Measurements from ENCODE around the gene STOX2.
"Not testable (repeated sequence)": the region's sequence is repeated elsewhere in the genome, so short reads cannot be mapped to it uniquely, and the experiment has no call there.

The STOX2 gene

DNA sequence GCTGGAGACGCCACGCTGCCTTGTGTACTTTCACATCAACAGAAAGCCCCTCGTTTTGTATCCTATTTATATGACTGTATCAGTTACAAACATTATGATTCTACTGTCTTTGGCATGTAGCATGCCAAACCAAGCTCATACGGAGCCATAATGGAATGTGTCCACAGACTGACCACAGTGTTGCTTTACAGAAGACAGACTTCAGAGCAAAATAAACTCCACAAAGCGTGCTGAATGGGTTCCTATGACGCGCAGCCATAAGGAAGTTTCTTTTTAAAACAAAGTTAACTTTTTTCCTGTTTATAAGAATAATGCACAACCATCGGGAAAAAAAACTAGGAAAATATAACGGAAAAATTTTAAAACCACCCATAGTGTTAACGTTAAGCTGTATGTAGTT, 136.0 kb downstream of the STOX2 start:
- TF ChIP-seq CTCF (IDR thresholded peaks at IDR 0.05; ENCODE audit: insufficient read depth, missing control alignments), result no peak
- FAIRE-seq (no peak), DNase-seq (ENCODE audit: insufficient read length, low spot score) (no peak)

DNA sequence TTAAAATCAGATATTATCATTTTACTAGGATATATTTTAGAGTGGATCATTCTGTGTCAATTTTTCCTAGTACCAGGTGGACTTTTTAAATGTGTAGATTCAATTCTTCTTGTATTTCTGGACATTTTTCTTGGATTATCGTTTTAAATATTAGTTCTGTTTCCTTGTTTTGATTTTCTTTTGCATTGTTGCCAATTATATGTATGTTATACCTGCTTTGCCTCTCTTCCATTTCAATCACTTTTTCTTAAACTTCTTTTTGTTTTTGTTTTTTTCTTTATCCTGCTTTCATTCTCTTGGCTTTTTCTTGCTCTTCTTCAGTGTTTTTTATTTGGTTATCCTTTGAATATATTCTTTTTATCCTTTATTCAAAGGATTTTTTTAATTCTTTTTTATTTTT, 141.0 kb downstream of the STOX2 start:
- DNase-seq (ENCODE audit: insufficient read length, low spot score) (no peak), FAIRE-seq (no peak)
- no peak for TF ChIP-seq CTCF (IDR thresholded peaks at IDR 0.05; ENCODE audit: insufficient read depth, missing control alignments)

GRCh38 chr4:184051262-184051661, 146.2 kb downstream of the STOX2 start:
- not testable (repeated sequence) for FAIRE-seq; DNase-seq (ENCODE audit: insufficient read length, low spot score)

DNA sequence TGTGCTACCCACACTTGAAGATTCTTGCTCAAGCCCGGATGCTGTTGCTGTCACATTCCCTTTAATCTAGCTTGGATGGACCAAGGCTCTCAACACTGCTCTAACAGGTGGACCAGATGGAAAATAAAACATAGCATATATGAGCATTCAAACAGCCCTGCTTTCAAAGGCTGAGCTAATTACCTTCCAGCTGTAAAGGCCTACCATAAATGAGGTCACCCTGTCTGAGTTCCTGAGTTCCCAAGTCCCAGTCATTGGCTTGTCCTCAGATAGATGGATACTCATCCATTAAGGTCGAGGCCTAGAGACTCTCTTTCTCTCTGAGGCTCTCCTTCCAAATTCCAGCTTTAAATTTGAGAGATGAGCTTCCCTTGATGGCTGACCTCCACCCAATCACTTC, 147.5 kb downstream of the STOX2 start:
- no peak for TF ChIP-seq CTCF (IDR thresholded peaks at IDR 0.05; ENCODE audit: insufficient read depth, missing control alignments)
- FAIRE-seq (no peak), DNase-seq (ENCODE audit: insufficient read length, low spot score) (no peak)

GRCh38 chr4:184053434-184053833, 148.3 kb downstream of the STOX2 start:
- no peak for TF ChIP-seq CTCF (IDR thresholded peaks at IDR 0.05; ENCODE audit: insufficient read depth, missing control alignments)
- DNase-seq (ENCODE audit: insufficient read length, low spot score) (no peak), FAIRE-seq (no peak)

DNA sequence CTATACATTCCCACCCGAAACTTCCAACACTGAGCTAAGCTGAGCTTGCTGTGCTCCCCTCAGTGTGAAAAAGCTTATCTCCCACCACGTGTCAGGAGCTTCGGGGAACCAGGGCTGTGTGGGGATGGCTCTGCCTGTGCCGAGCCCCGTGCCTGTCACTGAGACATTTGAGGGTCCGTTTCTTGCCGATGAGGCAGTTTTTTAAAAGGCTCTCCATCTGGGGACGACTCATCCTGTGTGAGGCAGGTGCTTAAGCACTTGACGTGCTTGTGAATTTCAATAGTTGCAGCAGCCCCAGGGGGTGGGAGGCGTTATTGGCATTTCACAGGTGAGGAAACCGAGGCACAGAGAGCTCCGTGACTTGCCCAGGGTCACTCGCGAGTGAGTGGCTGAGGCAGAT, 151.8 kb downstream of the STOX2 start:
- DNase-seq (ENCODE audit: insufficient read length, low spot score) (no peak), FAIRE-seq (no peak)
- TF ChIP-seq CTCF (IDR thresholded peaks at IDR 0.05; ENCODE audit: insufficient read depth, missing control alignments), result no peak

DNA sequence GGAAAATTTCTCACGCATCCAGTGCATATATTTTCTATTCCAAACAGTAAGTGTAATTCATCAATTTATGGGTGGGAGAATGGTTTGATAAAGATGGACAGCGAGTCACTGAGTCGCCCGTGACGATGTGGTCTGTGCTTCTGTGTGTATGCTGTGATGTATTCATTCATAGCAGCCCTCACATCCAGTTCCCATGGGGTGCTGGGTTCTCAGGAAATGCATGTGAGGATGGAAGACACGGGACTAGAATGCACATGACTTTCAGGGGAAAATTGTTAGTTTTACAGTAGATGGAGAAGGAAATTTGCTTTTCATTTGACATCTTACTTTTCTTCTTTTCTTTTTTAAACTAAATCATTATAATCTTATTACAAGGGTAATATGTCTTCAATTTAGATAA, 152.9 kb downstream of the STOX2 start:
- DNase-seq (ENCODE audit: insufficient read length, low spot score) (no peak), FAIRE-seq (no peak)
- TF ChIP-seq CTCF (IDR thresholded peaks at IDR 0.05; ENCODE audit: insufficient read depth, missing control alignments), result no peak

DNA sequence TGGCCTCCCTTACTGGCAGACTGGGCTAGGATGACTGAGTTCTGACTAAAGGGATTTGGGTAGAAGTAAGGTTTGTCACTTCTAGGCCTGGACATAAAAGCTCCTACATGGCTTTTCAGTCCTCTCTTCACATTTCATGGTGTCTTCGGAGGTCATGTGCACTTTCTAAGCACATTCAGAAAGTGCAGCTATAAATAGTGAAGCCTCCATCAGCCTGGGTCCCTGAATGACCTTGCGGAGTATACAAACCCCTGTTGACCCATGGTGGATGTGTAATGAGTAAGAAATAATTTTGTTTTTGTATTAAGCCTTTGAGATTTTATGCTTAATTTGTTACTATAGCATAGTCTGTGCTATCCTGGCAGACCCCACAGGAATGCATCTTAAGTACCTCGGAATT, 154.0 kb downstream of the STOX2 start:
- DNase-seq (ENCODE audit: insufficient read length, low spot score), result no peak
- FAIRE-seq, result no peak
- no peak for TF ChIP-seq CTCF (IDR thresholded peaks at IDR 0.05; ENCODE audit: insufficient read depth, missing control alignments)

Measured in D721Med (cell line).